Neural cell (in vitro differentiated cells): Measurements from ENCODE around the gene ATXN3. TPM values are rescaled to one million over a fixed set of nuclear protein-coding genes. Genes with fewer than 3 reads are reported as not detected.
"Not testable (repeated sequence)": the region's sequence is repeated elsewhere in the genome, so short reads cannot be mapped to it uniquely, and the experiment has no call there.

Experiments
- H2AFZ ChIP-seq: fragments of 200-600, 300-800 bp; sonication (generic), shearing (Covaris generic); 2 replicates; pipeline ENCODE4 v1.6.0; 2014; ENCODE audit warnings: low read depth, mild to moderate bottlenecking, antibody characterized with exemption, low read length, moderate library complexity
- H3F3A ChIP-seq: fragments of 200-600 bp; shearing (Covaris generic); 2 replicates; pipeline ENCODE4 v1.6.1; 2016; ENCODE audit warnings: mild to moderate bottlenecking, moderate library complexity, mixed read lengths, antibody characterized with exemption, low read length; ENCODE audit not compliant: insufficient read depth, poor library complexity, severe bottlenecking
- H3K27ac ChIP-seq: fragments of 200-600, 300-800 bp; sonication (generic), shearing (Covaris generic); 2 replicates; pipeline ENCODE4 v1.5.1; 2014; ENCODE audit warnings: mild to moderate bottlenecking, low read length, moderate library complexity
- H3K27me3 ChIP-seq: fragments of 300-800, 200-600 bp; sonication (generic), shearing (Covaris generic); 2 replicates; pipeline ENCODE4 v1.6.0; 2014; ENCODE audit warnings: mild to moderate bottlenecking, low read depth, low read length, moderate library complexity; ENCODE audit not compliant: insufficient read depth
- H3K36me3 ChIP-seq: fragments of 300-800, 200-600 bp; sonication (generic), shearing (Covaris generic); 2 replicates; pipeline ENCODE4 v1.5.1; 2014; ENCODE audit warnings: mild to moderate bottlenecking, antibody characterized with exemption, low read length, moderate library complexity; ENCODE audit not compliant: insufficient read depth
- H3K4me2 ChIP-seq: fragments of 300-800, 200-600 bp; sonication (generic), shearing (Covaris generic); 2 replicates; pipeline ENCODE4 v1.6.0; 2014; ENCODE audit warnings: mild to moderate bottlenecking, low read length
- H3K4me3 ChIP-seq: fragments of 300-800, 200-600 bp; sonication (generic), shearing (Covaris generic); 2 replicates; pipeline ENCODE4 v1.5.1; 2014; ENCODE audit warnings: mild to moderate bottlenecking, low read length, moderate library complexity
- H3K79me2 ChIP-seq: fragments of 200-600 bp; shearing (Covaris generic); replicated peaks from 2 replicates; pipeline ENCODE4 v1.6.0; 2014; ENCODE audit warnings: mild to moderate bottlenecking, low read length, moderate library complexity; ENCODE audit not compliant: insufficient read depth
- H3K9ac ChIP-seq: fragments of 300-800, 200-600 bp; sonication (generic), shearing (Covaris generic); 2 replicates; pipeline ENCODE4 v1.6.1; 2016; ENCODE audit warnings: mild to moderate bottlenecking, low read length, mixed read lengths
- H3K9me2 ChIP-seq: fragments of 200-600 bp; shearing (Covaris generic); 2 replicates; pipeline ENCODE4 v1.6.1; 2016; ENCODE audit warnings: mild to moderate bottlenecking, low read length, mixed read lengths; ENCODE audit not compliant: insufficient read depth
- H3K9me3 ChIP-seq: fragments of 200-600, 300-800 bp; sonication (generic), shearing (Covaris generic); 2 replicates; pipeline ENCODE4 v1.6.1; 2016; ENCODE audit warnings: mild to moderate bottlenecking, mixed run types, low read length, moderate library complexity, mixed read lengths
- H4K20me1 ChIP-seq: fragments of 200-600 bp; shearing (Covaris generic); 2 replicates; pipeline ENCODE4 v1.6.1; 2016; ENCODE audit warnings: mild to moderate bottlenecking, mixed run types; ENCODE audit not compliant: insufficient read depth
- EP300 ChIP-seq: fragments of 450-650 bp; conservative IDR thresholded peaks from 2 replicates; pipeline ENCODE4 v1.6.1; 2014; ENCODE audit warnings: antibody characterized with exemption, mild to moderate bottlenecking, moderate library complexity; ENCODE audit not compliant: poor library complexity, severe bottlenecking
- MXI1 ChIP-seq: fragments of 450-650 bp; conservative IDR thresholded peaks from 2 replicates; pipeline ENCODE4 v1.6.1; 2014; ENCODE audit warnings: antibody characterized with exemption, mild to moderate bottlenecking; ENCODE audit not compliant: poor library complexity, severe bottlenecking
- TAF1 ChIP-seq: IDR thresholded peaks from 2 replicates; pipeline ENCODE4 v1.6.1; 2012; ENCODE audit warnings: low read depth
- polyA plus RNA-seq: library from polyadenylated mRNA; depleted of rRNA; stranded (reverse); fragments of >200 nt; gene quantifications from 2 replicates; pipeline ENCODE4 v1.2.3, GENCODE V29; 2014
- TF ChIP-seq, protein P1 (sequence below): IDR thresholded peaks from 2 replicates; pipeline ENCODE4 v1.6.1; 2012; ENCODE audit warnings: borderline replicate concordance
- TF ChIP-seq, protein P2 (sequence below): fragments of 450-650 bp; IDR thresholded peaks from 2 replicates; pipeline ENCODE4 v1.5.1; 2014; ENCODE audit warnings: antibody characterized with exemption, mild to moderate bottlenecking, moderate library complexity; ENCODE audit not compliant: poor library complexity, severe bottlenecking

Gene ATXN3
- polyA plus RNA-seq, 1 donor from 2014 or later, result 16.7 TPM

DNA sequence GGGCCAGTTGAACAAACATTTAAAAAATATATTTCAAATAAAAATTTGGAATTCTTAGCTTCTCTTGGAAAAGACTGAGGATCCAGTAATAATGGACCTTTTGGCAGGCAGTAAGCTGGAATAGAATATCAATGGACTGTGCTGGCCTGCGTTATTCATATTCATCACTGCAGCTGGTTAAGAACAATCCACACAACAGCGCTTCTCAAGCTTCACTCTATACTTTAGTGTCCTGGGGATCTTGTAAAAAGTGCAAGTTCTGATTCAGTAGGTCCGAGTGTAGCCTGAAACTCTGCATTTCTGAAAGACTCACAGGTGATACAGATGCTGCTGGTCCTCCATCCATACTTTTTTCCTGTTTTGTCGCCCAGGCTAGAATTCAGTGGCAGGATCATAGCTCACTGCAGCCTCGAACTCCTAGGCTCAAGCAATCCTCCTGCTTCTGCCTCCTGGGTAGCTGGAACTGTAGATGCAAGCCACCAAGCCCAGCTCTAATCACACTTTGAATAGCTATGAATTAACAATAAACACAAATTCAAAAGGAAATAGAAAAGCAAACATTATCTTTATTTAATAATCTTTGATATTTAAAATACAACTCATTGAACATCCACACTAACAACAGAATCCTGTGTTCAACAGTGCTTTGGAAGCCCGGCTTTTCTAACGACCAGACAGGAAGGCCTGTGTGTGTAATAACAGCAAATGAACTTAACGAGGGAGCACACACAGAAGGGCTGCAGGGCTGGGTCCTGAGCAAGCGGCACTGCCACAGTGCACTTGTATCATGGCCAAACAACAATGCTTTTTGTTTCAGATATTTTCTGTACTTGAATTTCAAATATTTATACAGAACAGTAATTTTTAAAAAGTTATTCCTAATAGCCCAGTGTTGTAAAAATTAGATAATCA lies 48.1 kb downstream of the ATXN3 start:
- no peaks in the 10 kb centered on the region for H3K9me3 ChIP-seq
- H3K4me3 ChIP-seq, result no peak overlapping the region
- no peak overlapping the region for H2AFZ ChIP-seq
- no peaks in the 10 kb centered on the region for H3K9me2 ChIP-seq
- H3K27ac ChIP-seq, result no peak overlapping the region
- no peaks in the 10 kb centered on the region for H3F3A ChIP-seq
- no peak overlapping the region for H3K4me2 ChIP-seq
- no peak overlapping the region for H3K9ac ChIP-seq
- H3K36me3 ChIP-seq, result no peaks in the 10 kb centered on the region
- H3K27me3 ChIP-seq, result no peaks in the 10 kb centered on the region
- TF ChIP-seq EP300, result no peak
- no peaks in the 10 kb centered on the region for H4K20me1 ChIP-seq
- H3K79me2 ChIP-seq, result no peaks in the 10 kb centered on the region

DNA sequence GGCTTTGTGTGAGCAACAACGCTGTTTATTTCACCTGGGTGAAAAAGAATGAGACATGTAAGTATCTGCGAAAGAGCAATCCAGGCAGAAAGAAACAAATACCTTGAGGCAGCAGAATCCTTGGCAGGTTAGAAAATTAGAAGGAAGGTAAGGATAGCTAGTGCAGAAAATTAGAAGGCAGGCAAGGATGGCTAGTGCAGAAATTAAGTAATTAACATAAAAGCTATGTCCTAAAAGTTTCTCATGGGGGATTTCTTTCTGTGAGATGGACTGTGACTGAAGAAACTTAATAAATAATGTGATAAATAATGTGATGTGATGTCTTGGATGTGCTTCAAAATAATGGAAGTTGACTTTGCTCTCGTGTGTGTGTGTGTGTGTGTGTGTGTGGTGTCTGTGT lies 56.6 kb downstream of the ATXN3 start:
- H3K9me2 ChIP-seq, result no peaks in the 10 kb centered on the region
- H4K20me1 ChIP-seq, result no peaks in the 10 kb centered on the region
- no peak overlapping the region for H2AFZ ChIP-seq
- no peaks in the 10 kb centered on the region for H3K9me3 ChIP-seq
- TF ChIP-seq TAF1, result no peak
- TF ChIP-seq, protein P1, sequence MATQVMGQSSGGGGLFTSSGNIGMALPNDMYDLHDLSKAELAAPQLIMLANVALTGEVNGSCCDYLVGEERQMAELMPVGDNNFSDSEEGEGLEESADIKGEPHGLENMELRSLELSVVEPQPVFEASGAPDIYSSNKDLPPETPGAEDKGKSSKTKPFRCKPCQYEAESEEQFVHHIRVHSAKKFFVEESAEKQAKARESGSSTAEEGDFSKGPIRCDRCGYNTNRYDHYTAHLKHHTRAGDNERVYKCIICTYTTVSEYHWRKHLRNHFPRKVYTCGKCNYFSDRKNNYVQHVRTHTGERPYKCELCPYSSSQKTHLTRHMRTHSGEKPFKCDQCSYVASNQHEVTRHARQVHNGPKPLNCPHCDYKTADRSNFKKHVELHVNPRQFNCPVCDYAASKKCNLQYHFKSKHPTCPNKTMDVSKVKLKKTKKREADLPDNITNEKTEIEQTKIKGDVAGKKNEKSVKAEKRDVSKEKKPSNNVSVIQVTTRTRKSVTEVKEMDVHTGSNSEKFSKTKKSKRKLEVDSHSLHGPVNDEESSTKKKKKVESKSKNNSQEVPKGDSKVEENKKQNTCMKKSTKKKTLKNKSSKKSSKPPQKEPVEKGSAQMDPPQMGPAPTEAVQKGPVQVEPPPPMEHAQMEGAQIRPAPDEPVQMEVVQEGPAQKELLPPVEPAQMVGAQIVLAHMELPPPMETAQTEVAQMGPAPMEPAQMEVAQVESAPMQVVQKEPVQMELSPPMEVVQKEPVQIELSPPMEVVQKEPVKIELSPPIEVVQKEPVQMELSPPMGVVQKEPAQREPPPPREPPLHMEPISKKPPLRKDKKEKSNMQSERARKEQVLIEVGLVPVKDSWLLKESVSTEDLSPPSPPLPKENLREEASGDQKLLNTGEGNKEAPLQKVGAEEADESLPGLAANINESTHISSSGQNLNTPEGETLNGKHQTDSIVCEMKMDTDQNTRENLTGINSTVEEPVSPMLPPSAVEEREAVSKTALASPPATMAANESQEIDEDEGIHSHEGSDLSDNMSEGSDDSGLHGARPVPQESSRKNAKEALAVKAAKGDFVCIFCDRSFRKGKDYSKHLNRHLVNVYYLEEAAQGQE, result no peak
- no peak for TF ChIP-seq MXI1
- no peak for TF ChIP-seq EP300
- TF ChIP-seq, protein P2, sequence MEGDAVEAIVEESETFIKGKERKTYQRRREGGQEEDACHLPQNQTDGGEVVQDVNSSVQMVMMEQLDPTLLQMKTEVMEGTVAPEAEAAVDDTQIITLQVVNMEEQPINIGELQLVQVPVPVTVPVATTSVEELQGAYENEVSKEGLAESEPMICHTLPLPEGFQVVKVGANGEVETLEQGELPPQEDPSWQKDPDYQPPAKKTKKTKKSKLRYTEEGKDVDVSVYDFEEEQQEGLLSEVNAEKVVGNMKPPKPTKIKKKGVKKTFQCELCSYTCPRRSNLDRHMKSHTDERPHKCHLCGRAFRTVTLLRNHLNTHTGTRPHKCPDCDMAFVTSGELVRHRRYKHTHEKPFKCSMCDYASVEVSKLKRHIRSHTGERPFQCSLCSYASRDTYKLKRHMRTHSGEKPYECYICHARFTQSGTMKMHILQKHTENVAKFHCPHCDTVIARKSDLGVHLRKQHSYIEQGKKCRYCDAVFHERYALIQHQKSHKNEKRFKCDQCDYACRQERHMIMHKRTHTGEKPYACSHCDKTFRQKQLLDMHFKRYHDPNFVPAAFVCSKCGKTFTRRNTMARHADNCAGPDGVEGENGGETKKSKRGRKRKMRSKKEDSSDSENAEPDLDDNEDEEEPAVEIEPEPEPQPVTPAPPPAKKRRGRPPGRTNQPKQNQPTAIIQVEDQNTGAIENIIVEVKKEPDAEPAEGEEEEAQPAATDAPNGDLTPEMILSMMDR, result no peak
- no peak overlapping the region for H3K27ac ChIP-seq
- no peaks in the 10 kb centered on the region for H3K27me3 ChIP-seq
- H3K4me2 ChIP-seq, result no peak overlapping the region
- H3K9ac ChIP-seq, result no peak overlapping the region
- no peaks in the 10 kb centered on the region for H3K79me2 ChIP-seq
- no peaks in the 10 kb centered on the region for H3K36me3 ChIP-seq
- no peak overlapping the region for H3K4me3 ChIP-seq
- H3F3A ChIP-seq, result no peaks in the 10 kb centered on the region

DNA sequence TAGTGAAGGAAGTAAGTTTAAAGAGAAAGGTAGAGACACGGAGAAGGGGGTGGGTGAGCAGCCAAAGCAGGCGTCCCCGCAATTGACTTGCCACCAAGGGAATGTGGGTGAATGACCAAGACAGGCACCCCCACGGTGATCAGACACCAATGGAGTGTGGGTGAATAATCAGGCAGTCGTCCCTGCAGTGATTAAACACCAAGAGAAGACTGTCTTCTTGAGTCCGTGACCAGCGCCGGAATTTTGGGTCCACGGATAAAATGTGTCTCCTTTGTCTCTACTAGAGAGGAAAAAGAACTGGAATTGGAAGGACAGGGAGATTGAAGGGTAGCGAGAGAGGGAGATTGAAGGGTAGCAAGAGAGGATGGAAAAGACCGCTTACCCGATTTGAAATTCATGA lies 57.2 kb downstream of the ATXN3 start:
- not testable (repeated sequence) for H3K79me2 ChIP-seq, H3K9me2 ChIP-seq, H3K27me3 ChIP-seq, H3K36me3 ChIP-seq, H3K4me2 ChIP-seq, H3F3A ChIP-seq, H3K9me3 ChIP-seq, H3K27ac ChIP-seq, H3K9ac ChIP-seq, H4K20me1 ChIP-seq, H3K4me3 ChIP-seq, H2AFZ ChIP-seq

DNA sequence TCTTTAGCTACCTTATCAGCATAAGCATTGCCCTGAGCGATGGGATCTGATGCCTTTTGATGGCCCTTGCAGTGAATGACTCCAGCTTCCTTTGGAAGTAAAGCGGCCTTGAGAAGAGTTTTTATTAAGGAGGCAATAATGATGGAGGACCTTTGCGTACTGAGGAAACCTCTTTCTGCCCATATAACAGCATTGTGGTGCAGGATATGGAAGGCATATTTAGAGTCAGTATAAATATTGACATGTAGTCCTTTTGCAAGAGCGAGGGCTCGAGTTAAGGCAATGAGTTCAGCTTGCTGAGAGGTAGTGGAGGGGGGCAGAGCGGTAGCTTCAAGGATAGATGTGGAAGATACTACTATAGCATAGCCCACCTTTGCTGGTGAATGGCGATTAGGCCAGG lies 60.5 kb downstream of the ATXN3 start:
- H2AFZ ChIP-seq, H3K79me2 ChIP-seq, H3K27me3 ChIP-seq, H3K9ac ChIP-seq, H3K27ac ChIP-seq, H3K4me2 ChIP-seq, H3K36me3 ChIP-seq, H4K20me1 ChIP-seq, H3K9me3 ChIP-seq, H3F3A ChIP-seq, H3K9me2 ChIP-seq, H3K4me3 ChIP-seq: not testable (repeated sequence)

DNA sequence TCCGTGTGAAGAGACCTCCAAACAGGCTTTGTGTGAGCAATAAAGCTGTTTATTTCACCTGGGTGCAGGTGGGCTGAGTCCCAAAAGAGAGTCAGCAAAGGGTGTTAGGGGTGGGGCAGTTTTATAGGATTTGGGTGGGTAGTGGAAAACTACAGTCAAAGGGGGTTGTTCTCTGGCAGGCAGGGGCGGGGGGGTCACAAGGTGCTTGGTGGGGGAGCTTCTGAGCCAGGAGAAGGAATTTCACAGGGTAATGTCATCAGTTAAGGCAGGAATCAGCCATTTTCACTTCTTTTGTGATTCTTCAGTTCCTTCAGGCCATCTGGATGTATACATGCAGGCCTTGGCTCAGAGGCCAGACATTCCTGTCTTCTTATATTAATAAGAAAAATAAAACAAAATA lies 64.6 kb downstream of the ATXN3 start:
- peak overlapping the region; percentile 88 for H3K27ac ChIP-seq

More for the DNA sequence above, 64.6 kb downstream of the ATXN3 start:
- H3K9ac ChIP-seq, H3F3A ChIP-seq, H3K9me3 ChIP-seq, H3K4me3 ChIP-seq, H4K20me1 ChIP-seq, H3K9me2 ChIP-seq, H3K36me3 ChIP-seq, H2AFZ ChIP-seq, H3K27me3 ChIP-seq, H3K4me2 ChIP-seq: not testable (repeated sequence)
- peaks cover 28% of the 10 kb centered on the region for H3K79me2 ChIP-seq
